Measurements from ENCODE around the gene NT5M. TPM values are rescaled to one million over a fixed set of nuclear protein-coding genes. Genes with fewer than 3 reads are reported as not detected.
A peak's percentile ranks its signal among the peaks of the same experiment; 100 is the strongest.

NT5M gene
- total RNA-seq, 1 donor from 2014 or later = 1.5 TPM

GRCh38 chr17:17279316-17279715, 23.9 kb upstream of the NT5M start:
- peaks cover 43% of the 10 kb centered on the region for H4K20me1 ChIP-seq (ENCODE audit: insufficient read depth, low read length)
- no peaks in the 10 kb centered on the region for H3K36me3 ChIP-seq (ENCODE audit: insufficient read depth, low read length)
- DNase-seq (ENCODE audit: low read depth) = no peak
- H3K4me1 Mint-ChIP-seq (ENCODE audit: low read depth, unreplicated experiment) = peaks cover 6% of the 10 kb centered on the region
- H3K36me3 Mint-ChIP-seq (ENCODE audit: low read depth, unreplicated experiment) = peaks cover 2% of the 10 kb centered on the region
- peaks cover 10% of the 10 kb centered on the region for H3K4me1 ChIP-seq (ENCODE audit: insufficient read depth, low read length)
- no peaks in the 10 kb centered on the region for H3K27me3 ChIP-seq (ENCODE audit: insufficient read depth, low read length)
- H3K9me3 ChIP-seq (ENCODE audit: insufficient read depth, low read depth, low read length) = no peaks in the 10 kb centered on the region
- peak overlapping the region; percentile 93 for H3K27ac Mint-ChIP-seq (ENCODE audit: unreplicated experiment)
- H3K4me2 ChIP-seq (ENCODE audit: low read length) = peak overlapping the region; percentile 95
- no peaks in the 10 kb centered on the region for H3K9me3 Mint-ChIP-seq (ENCODE audit: unreplicated experiment)
- H3K4me3 Mint-ChIP-seq (ENCODE audit: unreplicated experiment) = peak overlapping the region; percentile 95
- H3K9ac ChIP-seq (ENCODE audit: low read length) = peak overlapping the region; percentile 98
- FAIRE-seq = no peak
- H3K27me3 Mint-ChIP-seq (ENCODE audit: low read depth, unreplicated experiment) = no peaks in the 10 kb centered on the region
- no peak for TF ChIP-seq EZH2 (IDR thresholded peaks at IDR 0.05; ENCODE audit: insufficient read depth, low read length)
- TF ChIP-seq CTCF (IDR thresholded peaks at IDR 0.05; ENCODE audit: insufficient read depth, low read depth, low read length) = no peak
- no peak overlapping the region for H3K27ac ChIP-seq (ENCODE audit: low read depth, low read length)
- no peak overlapping the region for H2AFZ ChIP-seq (ENCODE audit: low read depth, low read length)
- H3K79me2 ChIP-seq (ENCODE audit: insufficient read depth, low read length) = peaks cover 61% of the 10 kb centered on the region
- H3K4me3 ChIP-seq (ENCODE audit: insufficient read depth, low read depth, low read length) = peak overlapping the region; percentile 81

- H3K79me2 ChIP-seq (ENCODE audit: insufficient read depth, low read length) = peaks cover 48% of the 10 kb centered on the region
- peak; percentile 93 for DNase-seq (ENCODE audit: low read depth)
- H3K4me1 ChIP-seq (ENCODE audit: insufficient read depth, low read length) = peaks cover 10% of the 10 kb centered on the region
- H3K27ac Mint-ChIP-seq (ENCODE audit: unreplicated experiment) = peak within 1 kb of the TSS; percentile 93
- peak within 1 kb of the TSS; percentile 95 for H3K4me2 ChIP-seq (ENCODE audit: low read length)
- no peaks in the 10 kb centered on the region for H3K27me3 Mint-ChIP-seq (ENCODE audit: low read depth, unreplicated experiment)
- peak within 1 kb of the TSS; percentile 81 for H3K4me3 ChIP-seq (ENCODE audit: insufficient read depth, low read depth, low read length)
- TF ChIP-seq EZH2 (IDR thresholded peaks at IDR 0.05; ENCODE audit: insufficient read depth, low read length) = no peak
- no peak for TF ChIP-seq CTCF (IDR thresholded peaks at IDR 0.05; ENCODE audit: insufficient read depth, low read depth, low read length)
- H3K36me3 ChIP-seq (ENCODE audit: insufficient read depth, low read length) = no peaks in the 10 kb centered on the region
- no peaks in the 10 kb centered on the region for H3K9me3 Mint-ChIP-seq (ENCODE audit: unreplicated experiment)
- H3K4me1 Mint-ChIP-seq (ENCODE audit: low read depth, unreplicated experiment) = peaks cover 6% of the 10 kb centered on the region
- H3K27me3 ChIP-seq (ENCODE audit: insufficient read depth, low read length) = no peaks in the 10 kb centered on the region
- peak within 1 kb of the TSS; percentile 97 for H3K27ac ChIP-seq (ENCODE audit: low read depth, low read length)
- no peaks in the 10 kb centered on the region for H3K36me3 Mint-ChIP-seq (ENCODE audit: low read depth, unreplicated experiment)
- H3K9me3 ChIP-seq (ENCODE audit: insufficient read depth, low read depth, low read length) = no peaks in the 10 kb centered on the region
- FAIRE-seq = peak; percentile 26
- H3K9ac ChIP-seq (ENCODE audit: low read length) = peak within 1 kb of the TSS; percentile 98
- peaks cover 39% of the 10 kb centered on the region for H4K20me1 ChIP-seq (ENCODE audit: insufficient read depth, low read length)
- peak within 1 kb of the TSS; percentile 95 for H3K4me3 Mint-ChIP-seq (ENCODE audit: unreplicated experiment)
- peak within 1 kb of the TSS; percentile 92 for H2AFZ ChIP-seq (ENCODE audit: low read depth, low read length)
Measured at GRCh38 chr17:17280613-17281549, 22.3 kb upstream of the NT5M start, which contains the start of gene COPS3. Gene COPS3 (minus strand): TSS chr17:17281246. CDS start chr17:17281186, 60 bp downstream.

Data from astrocyte (in vitro differentiated cells and primary cell).